Neural cell (in vitro differentiated cells): ENCODE measurements around the gene CD47. TPM values are rescaled to one million over a fixed set of nuclear protein-coding genes. Genes with fewer than 3 reads are reported as not detected.

Source experiments
- H2AFZ ChIP-seq: fragments of 200-600, 300-800 bp; sonication (generic), shearing (Covaris generic); 2 replicates; pipeline ENCODE4 v1.6.0; 2014; ENCODE audit warnings: low read depth, mild to moderate bottlenecking, antibody characterized with exemption, low read length, moderate library complexity
- H3F3A ChIP-seq: fragments of 200-600 bp; shearing (Covaris generic); 2 replicates; pipeline ENCODE4 v1.6.1; 2016; ENCODE audit warnings: mild to moderate bottlenecking, moderate library complexity, mixed read lengths, antibody characterized with exemption, low read length; ENCODE audit not compliant: insufficient read depth, poor library complexity, severe bottlenecking
- H3K27ac ChIP-seq: fragments of 200-600, 300-800 bp; sonication (generic), shearing (Covaris generic); 2 replicates; pipeline ENCODE4 v1.5.1; 2014; ENCODE audit warnings: mild to moderate bottlenecking, low read length, moderate library complexity
- H3K27me3 ChIP-seq: fragments of 300-800, 200-600 bp; sonication (generic), shearing (Covaris generic); 2 replicates; pipeline ENCODE4 v1.6.0; 2014; ENCODE audit warnings: mild to moderate bottlenecking, low read depth, low read length, moderate library complexity; ENCODE audit not compliant: insufficient read depth
- H3K36me3 ChIP-seq: fragments of 300-800, 200-600 bp; sonication (generic), shearing (Covaris generic); 2 replicates; pipeline ENCODE4 v1.5.1; 2014; ENCODE audit warnings: mild to moderate bottlenecking, antibody characterized with exemption, low read length, moderate library complexity; ENCODE audit not compliant: insufficient read depth
- H3K4me2 ChIP-seq: fragments of 300-800, 200-600 bp; sonication (generic), shearing (Covaris generic); 2 replicates; pipeline ENCODE4 v1.6.0; 2014; ENCODE audit warnings: mild to moderate bottlenecking, low read length
- H3K4me3 ChIP-seq: fragments of 300-800, 200-600 bp; sonication (generic), shearing (Covaris generic); 2 replicates; pipeline ENCODE4 v1.5.1; 2014; ENCODE audit warnings: mild to moderate bottlenecking, low read length, moderate library complexity
- H3K79me2 ChIP-seq: fragments of 200-600 bp; shearing (Covaris generic); replicated peaks from 2 replicates; pipeline ENCODE4 v1.6.0; 2014; ENCODE audit warnings: mild to moderate bottlenecking, low read length, moderate library complexity; ENCODE audit not compliant: insufficient read depth
- H3K9ac ChIP-seq: fragments of 300-800, 200-600 bp; sonication (generic), shearing (Covaris generic); 2 replicates; pipeline ENCODE4 v1.6.1; 2016; ENCODE audit warnings: mild to moderate bottlenecking, low read length, mixed read lengths
- H3K9me2 ChIP-seq: fragments of 200-600 bp; shearing (Covaris generic); 2 replicates; pipeline ENCODE4 v1.6.1; 2016; ENCODE audit warnings: mild to moderate bottlenecking, low read length, mixed read lengths; ENCODE audit not compliant: insufficient read depth
- H3K9me3 ChIP-seq: fragments of 200-600, 300-800 bp; sonication (generic), shearing (Covaris generic); 2 replicates; pipeline ENCODE4 v1.6.1; 2016; ENCODE audit warnings: mild to moderate bottlenecking, mixed run types, low read length, moderate library complexity, mixed read lengths
- H4K20me1 ChIP-seq: fragments of 200-600 bp; shearing (Covaris generic); 2 replicates; pipeline ENCODE4 v1.6.1; 2016; ENCODE audit warnings: mild to moderate bottlenecking, mixed run types; ENCODE audit not compliant: insufficient read depth
- EP300 ChIP-seq: fragments of 450-650 bp; conservative IDR thresholded peaks from 2 replicates; pipeline ENCODE4 v1.6.1; 2014; ENCODE audit warnings: antibody characterized with exemption, mild to moderate bottlenecking, moderate library complexity; ENCODE audit not compliant: poor library complexity, severe bottlenecking
- EZH2 ChIP-seq: fragments of 200-600, 300-800 bp; shearing (Covaris generic), sonication (generic); IDR thresholded peaks from 2 replicates; pipeline ENCODE4 v1.6.1; 2014; ENCODE audit warnings: antibody characterized with exemption, low read length, borderline replicate concordance, mild to moderate bottlenecking; ENCODE audit not compliant: insufficient read depth, poor library complexity, severe bottlenecking
- MXI1 ChIP-seq: fragments of 450-650 bp; conservative IDR thresholded peaks from 2 replicates; pipeline ENCODE4 v1.6.1; 2014; ENCODE audit warnings: antibody characterized with exemption, mild to moderate bottlenecking; ENCODE audit not compliant: poor library complexity, severe bottlenecking
- POLR2AphosphoS5 ChIP-seq: IDR thresholded peaks from 2 replicates; pipeline ENCODE4 v1.6.1; 2012
- RAD21 ChIP-seq: fragments of 450-650 bp; conservative IDR thresholded peaks from 2 replicates; pipeline ENCODE4 v1.6.1; 2014; ENCODE audit warnings: antibody characterized with exemption, mild to moderate bottlenecking, moderate library complexity
- SMC3 ChIP-seq: fragments of 450-650 bp; conservative IDR thresholded peaks from 2 replicates; pipeline ENCODE4 v1.6.1; 2014; ENCODE audit warnings: antibody characterized with exemption, mild to moderate bottlenecking, moderate library complexity; ENCODE audit not compliant: poor library complexity
- TAF1 ChIP-seq: IDR thresholded peaks from 2 replicates; pipeline ENCODE4 v1.6.1; 2012; ENCODE audit warnings: low read depth
- polyA plus RNA-seq: library from polyadenylated mRNA; depleted of rRNA; stranded (reverse); fragments of >200 nt; gene quantifications from 2 replicates; pipeline ENCODE4 v1.2.3, GENCODE V29; 2014
- TF ChIP-seq, protein P1 (sequence below): fragments of 450-650 bp; IDR thresholded peaks from 2 replicates; pipeline ENCODE4 v1.5.1; 2014; ENCODE audit warnings: antibody characterized with exemption, mild to moderate bottlenecking, moderate library complexity; ENCODE audit not compliant: poor library complexity, severe bottlenecking
- TF ChIP-seq, protein P2 (sequence below): IDR thresholded peaks from 2 replicates; pipeline ENCODE4 v1.6.1; 2012; ENCODE audit warnings: borderline replicate concordance

The CD47 gene
- polyA plus RNA-seq, 1 donor from 2014 or later = 128 TPM

DNA sequence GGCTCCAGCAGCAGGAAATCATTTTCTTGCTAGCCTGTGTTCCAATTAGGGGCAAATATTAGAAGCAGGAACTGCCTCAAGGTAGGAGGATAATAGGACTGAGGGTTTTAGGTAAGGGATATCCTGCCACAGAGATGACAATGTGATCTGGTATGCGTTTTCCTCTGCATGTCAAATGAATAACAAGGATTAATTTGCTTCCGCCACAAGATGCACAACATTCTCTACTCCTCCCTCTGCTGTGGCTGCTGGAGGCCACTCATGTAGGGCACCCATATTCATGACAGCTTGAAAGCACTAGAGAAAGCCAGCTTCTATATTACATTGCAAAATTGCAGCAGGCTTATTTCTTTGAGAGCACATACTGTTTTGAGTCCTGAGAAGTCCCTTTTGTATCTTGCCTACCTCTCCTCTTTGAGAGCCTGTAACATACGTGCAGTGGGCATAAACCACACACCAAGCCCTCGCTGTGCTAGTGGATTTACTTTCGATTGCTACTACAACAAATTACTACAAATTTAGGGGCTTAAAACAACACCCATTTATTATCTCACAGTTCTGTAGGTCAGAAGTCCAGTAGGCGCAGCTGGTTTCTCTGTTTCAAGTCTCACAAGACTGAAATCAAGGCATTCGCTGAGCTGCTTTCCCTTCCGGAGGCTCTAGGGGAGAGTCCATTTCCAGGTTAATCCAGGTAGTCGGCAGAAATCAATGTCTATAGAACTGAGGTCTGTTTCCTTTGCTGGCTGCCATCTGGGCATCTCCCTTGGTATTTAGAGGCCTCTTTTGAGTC, 5.9 kb upstream of the CD47 start:
- no peak overlapping the region for H3K4me2 ChIP-seq
- H3K27me3 ChIP-seq = no peaks in the 10 kb centered on the region
- no peaks in the 10 kb centered on the region for H3K79me2 ChIP-seq
- H3K9me3 ChIP-seq = no peaks in the 10 kb centered on the region
- H3K4me3 ChIP-seq = no peak overlapping the region
- TF ChIP-seq EZH2 (no peak), MXI1 (no peak), TAF1 (no peak), POLR2AphosphoS5 (no peak), SMC3 (no peak), EP300 (no peak), RAD21 (no peak)
- TF ChIP-seq, protein P1, sequence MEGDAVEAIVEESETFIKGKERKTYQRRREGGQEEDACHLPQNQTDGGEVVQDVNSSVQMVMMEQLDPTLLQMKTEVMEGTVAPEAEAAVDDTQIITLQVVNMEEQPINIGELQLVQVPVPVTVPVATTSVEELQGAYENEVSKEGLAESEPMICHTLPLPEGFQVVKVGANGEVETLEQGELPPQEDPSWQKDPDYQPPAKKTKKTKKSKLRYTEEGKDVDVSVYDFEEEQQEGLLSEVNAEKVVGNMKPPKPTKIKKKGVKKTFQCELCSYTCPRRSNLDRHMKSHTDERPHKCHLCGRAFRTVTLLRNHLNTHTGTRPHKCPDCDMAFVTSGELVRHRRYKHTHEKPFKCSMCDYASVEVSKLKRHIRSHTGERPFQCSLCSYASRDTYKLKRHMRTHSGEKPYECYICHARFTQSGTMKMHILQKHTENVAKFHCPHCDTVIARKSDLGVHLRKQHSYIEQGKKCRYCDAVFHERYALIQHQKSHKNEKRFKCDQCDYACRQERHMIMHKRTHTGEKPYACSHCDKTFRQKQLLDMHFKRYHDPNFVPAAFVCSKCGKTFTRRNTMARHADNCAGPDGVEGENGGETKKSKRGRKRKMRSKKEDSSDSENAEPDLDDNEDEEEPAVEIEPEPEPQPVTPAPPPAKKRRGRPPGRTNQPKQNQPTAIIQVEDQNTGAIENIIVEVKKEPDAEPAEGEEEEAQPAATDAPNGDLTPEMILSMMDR = no peak
- TF ChIP-seq, protein P2, sequence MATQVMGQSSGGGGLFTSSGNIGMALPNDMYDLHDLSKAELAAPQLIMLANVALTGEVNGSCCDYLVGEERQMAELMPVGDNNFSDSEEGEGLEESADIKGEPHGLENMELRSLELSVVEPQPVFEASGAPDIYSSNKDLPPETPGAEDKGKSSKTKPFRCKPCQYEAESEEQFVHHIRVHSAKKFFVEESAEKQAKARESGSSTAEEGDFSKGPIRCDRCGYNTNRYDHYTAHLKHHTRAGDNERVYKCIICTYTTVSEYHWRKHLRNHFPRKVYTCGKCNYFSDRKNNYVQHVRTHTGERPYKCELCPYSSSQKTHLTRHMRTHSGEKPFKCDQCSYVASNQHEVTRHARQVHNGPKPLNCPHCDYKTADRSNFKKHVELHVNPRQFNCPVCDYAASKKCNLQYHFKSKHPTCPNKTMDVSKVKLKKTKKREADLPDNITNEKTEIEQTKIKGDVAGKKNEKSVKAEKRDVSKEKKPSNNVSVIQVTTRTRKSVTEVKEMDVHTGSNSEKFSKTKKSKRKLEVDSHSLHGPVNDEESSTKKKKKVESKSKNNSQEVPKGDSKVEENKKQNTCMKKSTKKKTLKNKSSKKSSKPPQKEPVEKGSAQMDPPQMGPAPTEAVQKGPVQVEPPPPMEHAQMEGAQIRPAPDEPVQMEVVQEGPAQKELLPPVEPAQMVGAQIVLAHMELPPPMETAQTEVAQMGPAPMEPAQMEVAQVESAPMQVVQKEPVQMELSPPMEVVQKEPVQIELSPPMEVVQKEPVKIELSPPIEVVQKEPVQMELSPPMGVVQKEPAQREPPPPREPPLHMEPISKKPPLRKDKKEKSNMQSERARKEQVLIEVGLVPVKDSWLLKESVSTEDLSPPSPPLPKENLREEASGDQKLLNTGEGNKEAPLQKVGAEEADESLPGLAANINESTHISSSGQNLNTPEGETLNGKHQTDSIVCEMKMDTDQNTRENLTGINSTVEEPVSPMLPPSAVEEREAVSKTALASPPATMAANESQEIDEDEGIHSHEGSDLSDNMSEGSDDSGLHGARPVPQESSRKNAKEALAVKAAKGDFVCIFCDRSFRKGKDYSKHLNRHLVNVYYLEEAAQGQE = no peak
- H3K27ac ChIP-seq = no peak overlapping the region
- no peaks in the 10 kb centered on the region for H4K20me1 ChIP-seq
- no peak overlapping the region for H2AFZ ChIP-seq
- no peaks in the 10 kb centered on the region for H3K36me3 ChIP-seq
- no peaks in the 10 kb centered on the region for H3F3A ChIP-seq
- no peak overlapping the region for H3K9ac ChIP-seq
- H3K9me2 ChIP-seq = no peaks in the 10 kb centered on the region

DNA sequence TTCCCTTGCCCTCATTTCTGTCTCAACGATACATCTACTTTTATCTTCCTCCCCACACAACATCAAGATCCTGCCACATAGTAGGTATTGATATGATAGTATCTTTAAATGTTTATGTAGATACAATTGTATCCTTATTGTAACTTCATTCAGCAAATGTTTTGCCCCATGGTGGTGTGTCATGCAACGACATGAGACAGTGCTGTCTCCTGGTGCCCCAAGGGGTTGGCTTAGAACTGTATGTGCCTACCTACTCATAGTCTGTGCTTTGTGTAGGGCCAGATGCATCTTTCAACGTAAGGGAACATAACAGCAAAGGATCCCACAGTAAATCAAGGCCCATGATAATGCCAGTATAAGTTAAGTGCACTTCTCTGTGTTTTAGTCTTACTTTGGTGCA, 2.8 kb upstream of the CD47 start:
- Histone ChIP-seq H3K36me3 (no peaks in the 10 kb centered on the region), H3K9me2 (no peaks in the 10 kb centered on the region), H3F3A (no peaks in the 10 kb centered on the region), H2AFZ (no peak overlapping the region), H3K27me3 (no peaks in the 10 kb centered on the region), H3K4me2 (no peak overlapping the region), H3K4me3 (no peak overlapping the region), H3K79me2 (peaks cover 6% of the 10 kb centered on the region), H3K9ac (no peak overlapping the region), H3K27ac (no peak overlapping the region), H3K9me3 (no peaks in the 10 kb centered on the region), H4K20me1 (no peaks in the 10 kb centered on the region)
- no peak for TF ChIP-seq EZH2
- TF ChIP-seq POLR2AphosphoS5 = no peak
